HG03064 (cell line): ENCODE data around the gene MORC1.
A peak's percentile ranks its signal among the peaks of the same experiment; 100 is the strongest.

ENCODE experiments used
- ATAC-seq: cut with Tn5 transposase; IDR thresholded peaks from one replicate; pipeline ENCODE4 v1.9.1; 2021; ENCODE audit warnings: low read depth; ENCODE audit not compliant: unreplicated experiment

Gene MORC1

GRCh38 chr3:109033000-109033660 is 84.8 kb downstream of the MORC1 start:
- ATAC-seq: no peak

- no peak for ATAC-seq
These were observed 89.2 kb downstream of the MORC1 start for GRCh38 chr3:109028753-109029152.

GRCh38 chr3:109026821-109027220 is 91.1 kb downstream of the MORC1 start:
- no peak for ATAC-seq

DNA sequence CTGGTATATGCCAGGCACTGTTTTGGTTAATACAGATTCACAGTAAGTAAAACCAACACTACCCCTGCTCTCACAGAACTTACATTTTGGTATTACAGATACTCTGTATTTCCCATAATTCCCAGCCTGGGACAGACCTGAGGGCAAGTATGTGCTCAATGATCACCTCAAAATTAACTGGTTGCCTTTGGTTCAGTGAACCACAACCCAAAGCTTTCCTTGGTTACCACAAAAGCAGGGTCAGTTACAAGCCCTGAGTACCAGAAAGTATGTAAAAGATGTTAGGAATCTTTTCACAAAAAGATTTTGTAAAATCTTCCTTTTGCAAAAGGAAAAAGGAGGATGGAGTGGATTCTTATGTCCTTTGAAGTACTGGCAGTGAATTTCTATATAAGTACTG is 92.0 kb downstream of the MORC1 start:
- no peak for ATAC-seq

GRCh38 chr3:109023656-109024254 is 94.2 kb downstream of the MORC1 start:
- peak; percentile 83 for ATAC-seq

DNA sequence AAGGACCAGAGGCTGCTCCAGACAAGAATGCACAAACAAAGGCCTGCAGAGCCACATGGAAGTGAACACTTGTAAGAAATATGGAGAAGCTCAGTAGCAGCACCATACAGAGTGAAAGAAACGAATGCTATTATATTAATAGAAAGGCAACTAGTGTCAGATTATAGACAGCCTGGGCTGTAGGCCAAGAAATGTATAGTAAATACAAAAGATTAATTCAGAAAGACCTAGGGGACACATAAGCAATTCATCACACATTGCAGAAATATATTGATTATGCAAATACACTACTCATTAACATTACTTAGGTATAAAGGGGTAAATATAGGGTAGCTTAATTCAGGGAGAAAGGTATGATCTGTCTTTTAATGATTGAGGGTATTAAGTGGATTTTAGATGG is 94.8 kb downstream of the MORC1 start:
- ATAC-seq: no peak

- no peak for ATAC-seq
These were observed 96.4 kb downstream of the MORC1 start for GRCh38 chr3:109021556-109021955.

DNA sequence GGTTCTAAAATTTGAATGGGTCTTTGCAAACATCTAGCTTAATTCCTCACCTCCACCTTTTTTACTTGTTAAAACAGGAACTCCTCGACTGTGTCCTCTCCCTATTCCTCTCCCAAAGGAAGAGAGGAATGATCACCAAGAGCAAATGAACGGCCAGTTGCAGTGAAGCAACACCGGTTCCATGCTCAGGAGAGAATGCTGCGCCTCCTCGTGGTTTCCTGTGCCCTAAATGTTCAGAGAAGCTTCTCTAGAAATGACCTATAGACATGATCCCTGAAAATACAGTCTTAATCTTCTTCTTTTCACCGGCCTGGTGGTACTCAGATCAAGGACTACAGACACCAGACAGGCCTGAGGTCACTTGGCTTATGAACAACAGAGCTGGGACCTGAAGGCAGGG is 99.1 kb downstream of the MORC1 start:
- no peak for ATAC-seq

DNA sequence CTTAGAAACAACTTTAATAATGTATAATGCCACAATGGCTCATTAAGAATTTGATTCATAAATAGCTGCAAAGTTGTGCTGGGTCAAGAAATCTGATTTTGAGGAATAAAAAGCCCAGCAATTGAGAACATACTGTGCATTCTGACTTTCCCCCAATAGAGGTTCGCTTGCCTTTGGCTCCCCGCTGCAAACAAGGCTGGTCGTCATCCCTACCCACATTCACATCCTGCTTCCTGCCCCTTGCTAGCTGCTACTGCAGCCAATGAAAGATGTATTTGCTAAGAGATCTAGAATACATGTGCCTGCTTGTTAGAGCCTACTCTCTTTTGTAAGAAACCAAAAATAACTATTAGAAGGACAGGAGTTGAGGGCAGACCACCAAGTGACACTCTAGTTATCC is 112.5 kb downstream of the MORC1 start:
- no peak for ATAC-seq

DNA sequence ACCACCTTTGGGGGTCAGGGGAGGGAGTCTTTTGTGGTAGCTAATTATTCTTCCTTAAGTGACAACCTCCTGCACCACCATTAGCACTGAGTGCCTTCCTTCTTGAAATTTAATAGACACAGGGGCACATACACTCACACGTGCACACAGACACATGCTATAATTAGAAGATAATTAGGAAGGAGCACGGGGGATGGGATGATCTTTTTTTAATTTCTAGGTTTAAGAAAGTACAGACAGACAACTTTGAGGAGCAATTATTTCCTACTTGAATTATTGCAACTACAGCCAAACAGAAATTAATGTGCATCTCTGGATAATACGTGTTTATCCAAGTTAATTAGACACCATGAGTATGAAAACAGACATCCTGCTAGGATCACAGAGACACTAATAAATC is 119.5 kb downstream of the MORC1 start:
- no peak for ATAC-seq

- ATAC-seq: no peak
These were observed 132.1 kb downstream of the MORC1 start for GRCh38 chr3:108985844-108986243.

GRCh38 chr3:108983051-108983450 is 134.9 kb downstream of the MORC1 start:
- no peak for ATAC-seq

GRCh38 chr3:108976058-108976457 is 141.9 kb downstream of the MORC1 start:
- ATAC-seq: no peak

- no peak for ATAC-seq
These were observed 144.9 kb downstream of the MORC1 start for GRCh38 chr3:108973019-108973418.

- no peak for ATAC-seq
These were observed 145.5 kb downstream of the MORC1 start for GRCh38 chr3:108972482-108972881.

- ATAC-seq: no peak
These were observed 147.4 kb downstream of the MORC1 start for GRCh38 chr3:108970561-108970960.

- no peak for ATAC-seq
These were observed 151.2 kb downstream of the MORC1 start for GRCh38 chr3:108966773-108967172.

GRCh38 chr3:108959017-108959416 is 158.9 kb downstream of the MORC1 start:
- ATAC-seq: no peak

GRCh38 chr3:108953700-108954099 is 164.2 kb downstream of the MORC1 start, which contains the start of gene GUCA1C:
TSS of gene GUCA1C (minus strand) at chr3:108953879. CDS start at chr3:108953762, 117 bp downstream.
- ATAC-seq: no peak

GRCh38 chr3:108953210-108953609 is 164.7 kb downstream of the MORC1 start:
- ATAC-seq: no peak

GRCh38 chr3:108951820-108952501 is 166.0 kb downstream of the MORC1 start:
- ATAC-seq: no peak

DNA sequence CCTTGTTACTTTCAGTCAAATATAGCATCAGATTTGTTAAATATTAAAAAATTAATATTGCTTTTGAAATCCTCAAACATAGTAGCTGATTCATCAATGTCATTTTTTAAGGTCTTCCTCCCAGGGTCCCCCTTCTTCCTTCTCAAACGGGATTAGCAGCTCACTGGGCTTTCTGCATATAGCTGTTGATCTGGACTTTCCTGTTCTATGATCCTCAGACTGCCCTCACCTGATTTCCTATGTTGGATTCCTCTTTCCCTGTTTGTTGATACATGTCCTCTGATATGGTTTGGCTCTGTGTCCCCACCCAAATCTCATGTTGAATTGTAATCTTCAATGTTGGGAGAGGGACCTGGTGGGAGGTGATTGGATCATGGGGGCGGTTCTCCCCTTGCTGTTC is 170.1 kb downstream of the MORC1 start:
- no peak for ATAC-seq
